Fibroblast of mammary gland (primary cell): Measurements from ENCODE around the gene CASS4.

Experiments used
- DNase-seq: peaks from one replicate; pipeline ENCODE4 v3.0.0-alpha.2; 2010; ENCODE audit warnings: low read depth
- H3K4me3 ChIP-seq: 2 replicates; pipeline ENCODE4 v1.5.1; 2011; ENCODE audit warnings: low read depth, mild to moderate bottlenecking, low read length, moderate library complexity; ENCODE audit not compliant: control insufficient read depth
- CTCF ChIP-seq: conservative IDR thresholded peaks from 2 replicates; pipeline ENCODE4 v1.5.1; 2011; ENCODE audit warnings: low read depth, low read length, inconsistent platforms; ENCODE audit not compliant: control insufficient read depth, insufficient read depth

CASS4 gene

GRCh38 chr20:56449459-56449858, 37.4 kb downstream of the CASS4 start:
- TF ChIP-seq CTCF = no peak
- DNase-seq = no peak
- no peak overlapping the region for H3K4me3 ChIP-seq

GRCh38 chr20:56451056-56451765, 39.2 kb downstream of the CASS4 start:
- DNase-seq = no peak
- H3K4me3 ChIP-seq = no peak overlapping the region
- no peak for TF ChIP-seq CTCF

- DNase-seq = no peak
- no peak for TF ChIP-seq CTCF
Measured at GRCh38 chr20:56453352-56453751, 41.3 kb downstream of the CASS4 start.

GRCh38 chr20:56454754-56455153, 42.7 kb downstream of the CASS4 start:
- no peak for DNase-seq
- TF ChIP-seq CTCF = no peak

More at GRCh38 chr20:56453352-56453751, 41.3 kb downstream of the CASS4 start:
- no peak overlapping the region for H3K4me3 ChIP-seq

GRCh38 chr20:56458206-56458821, 46.3 kb downstream of the CASS4 start:
- no peak for DNase-seq
- H3K4me3 ChIP-seq = no peak overlapping the region
- no peak for TF ChIP-seq CTCF

More at GRCh38 chr20:56454754-56455153, 42.7 kb downstream of the CASS4 start:
- no peak overlapping the region for H3K4me3 ChIP-seq

GRCh38 chr20:56460459-56460858, 48.4 kb downstream of the CASS4 start:
- no peak for DNase-seq
- no peak for TF ChIP-seq CTCF
- no peak overlapping the region for H3K4me3 ChIP-seq
